ENCODE data around the gene TMCO1.

GRCh38 chr1:165799387-165799786 is 30.7 kb upstream of the TMCO1 start:
- TF ChIP-seq MAZ (IDR thresholded peaks at IDR 0.05; ENCODE audit: borderline replicate concordance, low read depth, low read length), result no peak
- TF ChIP-seq, protein P1, sequence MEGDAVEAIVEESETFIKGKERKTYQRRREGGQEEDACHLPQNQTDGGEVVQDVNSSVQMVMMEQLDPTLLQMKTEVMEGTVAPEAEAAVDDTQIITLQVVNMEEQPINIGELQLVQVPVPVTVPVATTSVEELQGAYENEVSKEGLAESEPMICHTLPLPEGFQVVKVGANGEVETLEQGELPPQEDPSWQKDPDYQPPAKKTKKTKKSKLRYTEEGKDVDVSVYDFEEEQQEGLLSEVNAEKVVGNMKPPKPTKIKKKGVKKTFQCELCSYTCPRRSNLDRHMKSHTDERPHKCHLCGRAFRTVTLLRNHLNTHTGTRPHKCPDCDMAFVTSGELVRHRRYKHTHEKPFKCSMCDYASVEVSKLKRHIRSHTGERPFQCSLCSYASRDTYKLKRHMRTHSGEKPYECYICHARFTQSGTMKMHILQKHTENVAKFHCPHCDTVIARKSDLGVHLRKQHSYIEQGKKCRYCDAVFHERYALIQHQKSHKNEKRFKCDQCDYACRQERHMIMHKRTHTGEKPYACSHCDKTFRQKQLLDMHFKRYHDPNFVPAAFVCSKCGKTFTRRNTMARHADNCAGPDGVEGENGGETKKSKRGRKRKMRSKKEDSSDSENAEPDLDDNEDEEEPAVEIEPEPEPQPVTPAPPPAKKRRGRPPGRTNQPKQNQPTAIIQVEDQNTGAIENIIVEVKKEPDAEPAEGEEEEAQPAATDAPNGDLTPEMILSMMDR (IDR thresholded peaks at IDR 0.05), result no peak
- TF ChIP-seq RFX5 (IDR thresholded peaks at IDR 0.05), result no peak
- TF ChIP-seq, protein P2, sequence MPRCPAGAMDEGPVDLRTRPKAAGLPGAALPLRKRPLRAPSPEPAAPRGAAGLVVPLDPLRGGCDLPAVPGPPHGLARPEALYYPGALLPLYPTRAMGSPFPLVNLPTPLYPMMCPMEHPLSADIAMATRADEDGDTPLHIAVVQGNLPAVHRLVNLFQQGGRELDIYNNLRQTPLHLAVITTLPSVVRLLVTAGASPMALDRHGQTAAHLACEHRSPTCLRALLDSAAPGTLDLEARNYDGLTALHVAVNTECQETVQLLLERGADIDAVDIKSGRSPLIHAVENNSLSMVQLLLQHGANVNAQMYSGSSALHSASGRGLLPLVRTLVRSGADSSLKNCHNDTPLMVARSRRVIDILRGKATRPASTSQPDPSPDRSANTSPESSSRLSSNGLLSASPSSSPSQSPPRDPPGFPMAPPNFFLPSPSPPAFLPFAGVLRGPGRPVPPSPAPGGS (IDR thresholded peaks at IDR 0.05), result no peak
- no peak for TF ChIP-seq POLR2A (IDR thresholded peaks at IDR 0.05; ENCODE audit: low read length)
- TF ChIP-seq, protein P3, sequence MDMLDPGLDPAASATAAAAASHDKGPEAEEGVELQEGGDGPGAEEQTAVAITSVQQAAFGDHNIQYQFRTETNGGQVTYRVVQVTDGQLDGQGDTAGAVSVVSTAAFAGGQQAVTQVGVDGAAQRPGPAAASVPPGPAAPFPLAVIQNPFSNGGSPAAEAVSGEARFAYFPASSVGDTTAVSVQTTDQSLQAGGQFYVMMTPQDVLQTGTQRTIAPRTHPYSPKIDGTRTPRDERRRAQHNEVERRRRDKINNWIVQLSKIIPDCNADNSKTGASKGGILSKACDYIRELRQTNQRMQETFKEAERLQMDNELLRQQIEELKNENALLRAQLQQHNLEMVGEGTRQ (IDR thresholded peaks at IDR 0.05), result no peak
- TF ChIP-seq EP300 (IDR thresholded peaks at IDR 0.05), result no peak
- TF ChIP-seq, protein P4, sequence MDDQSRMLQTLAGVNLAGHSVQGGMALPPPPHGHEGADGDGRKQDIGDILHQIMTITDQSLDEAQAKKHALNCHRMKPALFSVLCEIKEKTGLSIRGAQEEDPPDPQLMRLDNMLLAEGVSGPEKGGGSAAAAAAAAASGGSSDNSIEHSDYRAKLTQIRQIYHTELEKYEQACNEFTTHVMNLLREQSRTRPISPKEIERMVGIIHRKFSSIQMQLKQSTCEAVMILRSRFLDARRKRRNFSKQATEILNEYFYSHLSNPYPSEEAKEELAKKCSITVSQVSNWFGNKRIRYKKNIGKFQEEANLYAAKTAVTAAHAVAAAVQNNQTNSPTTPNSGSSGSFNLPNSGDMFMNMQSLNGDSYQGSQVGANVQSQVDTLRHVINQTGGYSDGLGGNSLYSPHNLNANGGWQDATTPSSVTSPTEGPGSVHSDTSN (IDR thresholded peaks at IDR 0.05), result no peak
- no peak for TF ChIP-seq CHD4 (IDR thresholded peaks at IDR 0.05; ENCODE audit: borderline replicate concordance)
- TF ChIP-seq RCOR1 (IDR thresholded peaks at IDR 0.05; ENCODE audit: low read depth, low read length), result no peak
- no peak for TF ChIP-seq TP53 (CRISPR knock-in tag; IDR thresholded peaks at IDR 0.05)
- TF ChIP-seq NFE2L2 (conservative IDR thresholded peaks at IDR 0.05; ENCODE audit: low read length), result no peak
- no peak for TF ChIP-seq CEBPB (IDR thresholded peaks at IDR 0.05)
- no peak for TF ChIP-seq MAFK (IDR thresholded peaks at IDR 0.05; ENCODE audit: partially characterized antibody)

Measured in A549 (cell line).